Stimulated activated CD8-positive, alpha-beta memory T cell treated with anti-CD3 and anti-CD28 coated beads, Interleukin-4, amount 100 ng/mL, for 1 hour (primary cell): ENCODE measurements around the gene ICA1.
"Not testable (repeated sequence)": the region's sequence is repeated elsewhere in the genome, so short reads cannot be mapped to it uniquely, and the experiment has no call there.

Experiments
- DNase-seq, 2 donors: peaks; one replicate each; pipeline ENCODE4 v3.0.0-alpha.2; 2020; ENCODE audit warnings: low read depth in 2 of 2, low spot score in 1 of 2

Gene ICA1

DNA sequence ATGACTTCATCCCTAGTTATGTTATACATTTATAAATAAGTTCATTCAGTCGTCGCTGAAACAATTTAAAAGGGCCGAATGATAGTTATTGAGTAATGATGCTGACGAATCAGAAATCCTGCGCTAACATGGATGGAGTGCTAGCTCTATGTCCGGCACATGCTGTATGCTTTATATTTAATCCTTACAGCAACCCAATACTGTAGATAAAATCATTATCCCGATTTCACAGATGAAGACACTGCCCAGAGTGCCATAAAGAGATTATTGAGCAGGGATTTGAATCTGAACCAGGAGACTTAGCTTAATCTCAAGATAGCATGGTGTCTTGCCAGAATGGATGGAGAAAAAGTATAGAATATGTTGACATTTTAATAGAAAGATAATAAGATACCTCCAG is 1.1 kb upstream of the ICA1 start:
- no peak for DNase-seq

DNA sequence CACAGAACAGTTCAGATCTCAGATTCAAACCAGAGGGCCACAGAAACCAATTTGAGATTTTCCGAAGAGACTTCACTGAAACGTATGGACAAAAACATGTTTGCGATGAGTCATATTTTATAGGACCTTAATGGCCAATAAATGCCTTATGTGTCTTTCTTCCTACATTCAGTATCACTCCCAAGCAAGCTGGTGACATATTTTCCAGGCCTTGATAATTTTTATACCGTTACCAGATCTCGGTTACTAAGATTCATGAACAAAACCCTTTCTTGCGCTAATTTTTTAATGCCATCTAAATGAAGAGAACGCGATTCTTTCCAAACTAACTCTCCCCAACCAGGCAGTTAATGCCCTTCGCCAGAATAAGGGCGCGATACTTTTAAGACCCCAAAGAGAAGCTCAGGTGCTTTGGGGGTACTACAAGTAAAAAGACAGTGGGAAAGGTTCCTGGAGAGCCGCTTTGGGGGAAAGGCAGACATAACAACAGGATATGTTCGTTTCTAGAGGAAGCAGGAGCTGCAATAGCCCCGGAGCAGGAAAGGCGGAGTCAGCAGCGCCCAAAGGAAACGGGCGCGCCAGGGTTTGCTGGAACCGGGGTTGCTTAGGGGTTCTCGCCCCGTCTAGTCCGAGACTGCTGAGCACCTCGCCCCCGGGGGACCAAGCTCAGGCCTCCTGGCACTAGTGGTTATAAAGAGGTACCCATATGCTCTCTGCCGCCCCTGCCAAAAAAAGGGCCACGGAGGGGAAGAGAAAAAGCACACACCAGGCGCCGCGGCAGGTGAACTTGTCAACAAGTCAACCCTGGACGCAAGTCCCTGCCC is 884 bp downstream of the ICA1 start:
- DNase-seq = no peak

GRCh38 chr7:8259586-8260222 is 2.3 kb downstream of the ICA1 start:
- DNase-seq = no peak

GRCh38 chr7:8258734-8259133 is 3.2 kb downstream of the ICA1 start:
- no peak for DNase-seq

- DNase-seq = no peak
Measured at GRCh38 chr7:8258166-8258565, 3.8 kb downstream of the ICA1 start.

GRCh38 chr7:8255680-8256655 is 6.0 kb downstream of the ICA1 start:
- no peak for DNase-seq

DNA sequence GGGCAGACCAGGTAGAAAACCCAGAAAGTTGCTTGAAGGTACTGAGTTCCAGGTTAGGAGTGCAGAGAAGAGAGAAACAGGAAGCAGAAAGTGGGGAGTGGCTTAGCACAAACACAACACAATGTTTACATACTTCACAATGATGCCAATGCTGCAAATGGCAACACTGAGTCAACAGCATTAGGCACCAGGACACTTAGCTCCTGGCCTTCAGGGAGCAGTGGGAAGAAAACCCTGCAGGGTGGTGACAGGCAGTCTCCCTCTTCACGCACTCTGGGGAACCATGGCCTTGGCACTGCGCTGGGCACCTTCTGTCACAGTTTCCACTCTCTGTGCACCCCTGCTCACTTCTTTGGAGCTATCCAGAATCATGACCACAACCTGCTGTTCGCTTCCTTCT is 7.3 kb downstream of the ICA1 start:
- no peak for DNase-seq

GRCh38 chr7:8254215-8254614 is 7.8 kb downstream of the ICA1 start:
- no peak for DNase-seq

DNA sequence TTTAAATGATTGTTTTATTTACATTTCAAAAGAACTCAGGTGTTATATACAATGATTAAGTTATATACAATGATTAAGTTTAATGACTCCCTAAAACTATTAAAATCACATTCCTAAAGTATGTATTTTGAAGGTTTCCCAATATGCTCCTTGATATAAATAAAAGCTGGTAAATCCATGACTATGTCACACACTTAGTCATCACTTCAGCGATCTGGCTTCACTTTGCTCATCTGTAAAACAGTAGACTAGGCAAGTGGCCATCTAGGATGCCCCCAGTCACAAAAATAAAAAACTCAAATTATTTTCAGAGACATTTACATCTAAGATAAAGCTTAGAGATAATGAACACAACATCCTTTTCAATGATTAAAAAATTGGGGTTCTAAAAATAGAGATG is 10.8 kb downstream of the ICA1 start:
- DNase-seq = no peak

- DNase-seq = no peak
Measured at GRCh38 chr7:8250547-8250946, 11.4 kb downstream of the ICA1 start.

- no peak for DNase-seq
Measured at GRCh38 chr7:8249121-8249520, 12.8 kb downstream of the ICA1 start.

DNA sequence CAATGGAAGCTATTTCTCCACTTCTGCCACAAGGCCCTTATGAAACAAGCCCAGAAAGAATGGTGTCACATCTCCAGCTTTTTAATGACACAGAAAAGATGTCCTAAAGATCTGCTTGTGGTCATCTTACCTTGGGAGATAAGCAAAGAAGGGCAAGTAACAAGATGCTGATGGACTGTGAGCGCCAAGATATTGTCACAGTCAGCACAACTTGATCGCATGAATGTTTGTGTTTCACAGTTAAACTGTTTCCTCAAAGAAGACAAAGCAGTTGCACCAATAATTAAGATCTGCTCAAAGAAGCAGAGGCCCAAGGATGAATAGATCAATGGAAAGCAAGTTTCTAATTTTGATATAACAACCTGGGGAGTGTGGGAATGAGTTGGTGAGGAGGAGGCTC is 15.9 kb downstream of the ICA1 start:
- DNase-seq = no peak

GRCh38 chr7:8245032-8245431 is 16.9 kb downstream of the ICA1 start:
- DNase-seq = not testable (repeated sequence)

- DNase-seq = not testable (repeated sequence)
Measured at GRCh38 chr7:8243059-8243458, 18.9 kb downstream of the ICA1 start.

- DNase-seq = not testable (repeated sequence)
Measured at GRCh38 chr7:8239702-8240362, 22.1 kb downstream of the ICA1 start.

GRCh38 chr7:8236780-8237407 is 25.1 kb downstream of the ICA1 start:
- no peak for DNase-seq

DNA sequence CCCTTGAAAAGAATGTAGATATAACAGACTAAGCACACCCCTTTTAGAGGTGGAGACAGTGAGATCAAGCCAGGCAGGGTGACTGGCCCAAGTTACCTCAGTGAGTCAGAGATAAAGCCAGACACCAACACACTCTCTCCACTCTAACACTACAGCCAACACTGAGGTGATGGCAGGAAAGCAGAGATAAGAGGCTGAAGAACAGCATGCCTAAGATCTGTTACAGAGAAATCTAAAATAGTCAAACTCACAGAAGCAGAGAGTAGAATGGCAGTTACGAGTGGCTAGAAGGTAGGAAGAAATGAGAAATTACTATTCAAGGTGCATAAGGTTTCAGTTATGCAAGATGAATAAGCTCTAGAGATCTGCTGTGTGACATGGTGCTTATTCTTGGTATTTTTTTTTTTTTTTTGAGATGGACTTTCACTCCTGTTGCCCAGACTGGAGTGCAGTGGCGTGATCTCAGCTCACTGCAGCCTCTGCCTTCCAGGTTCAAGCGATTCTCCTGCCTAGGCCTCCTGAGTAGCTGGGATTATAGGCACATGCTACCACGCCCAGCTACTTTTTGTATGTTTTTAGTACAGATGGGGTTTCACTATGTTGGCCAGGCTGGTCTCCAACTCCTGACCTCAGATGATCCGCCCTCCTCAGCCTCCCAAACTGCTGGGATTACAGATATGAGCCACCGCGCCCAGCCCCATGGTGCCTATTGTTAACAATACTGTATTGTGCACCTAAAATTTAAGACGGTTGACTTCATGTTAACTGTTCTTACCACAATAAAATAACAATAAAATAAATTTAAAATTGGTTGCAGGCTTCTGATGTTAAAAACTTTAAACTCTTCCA is 28.7 kb downstream of the ICA1 start:
- no peak for DNase-seq

DNA sequence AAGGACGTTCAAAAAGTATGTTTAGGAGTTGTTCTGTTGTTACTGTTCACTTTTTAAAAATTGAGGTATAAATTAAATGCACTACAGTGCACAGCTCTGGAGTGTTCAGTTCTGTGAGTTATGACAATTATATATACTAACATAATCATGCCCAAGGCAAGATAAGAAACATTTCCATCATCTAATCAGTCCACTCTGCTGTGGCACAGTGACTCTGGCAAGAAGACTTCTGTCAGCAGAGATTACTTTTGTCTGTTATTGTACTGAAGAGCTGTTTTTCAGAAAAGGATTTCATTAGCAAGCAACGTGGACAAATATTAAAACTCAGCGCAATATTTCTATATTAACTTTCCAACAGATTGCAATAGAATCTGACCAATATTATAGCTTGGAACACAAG is 32.0 kb downstream of the ICA1 start:
- no peak for DNase-seq

- no peak for DNase-seq
Measured at GRCh38 chr7:8228766-8229674, 32.9 kb downstream of the ICA1 start.
